Activated CD4-positive, alpha-beta memory T cell treated with anti-CD3 and anti-CD28 coated beads for 36 hours (primary cell): ENCODE measurements around the gene TMTC1. TPM values are rescaled to one million over a fixed set of nuclear protein-coding genes. Genes with fewer than 3 reads are reported as not detected.
"Not testable (repeated sequence)": the region's sequence is repeated elsewhere in the genome, so short reads cannot be mapped to it uniquely, and the experiment has no call there.

ENCODE experiments used
- CTCF ChIA-PET: fragments of 350-600 bp; sonication (Branson Sonifier 250); formaldehyde crosslinking; loops from one replicate; lab custom pipeline; 2021; ENCODE audit warnings: antibody characterized with exemption, inconsistent platforms; lab: Charles Lee
- POLR2A ChIA-PET: fragments of 350-600 bp; sonication (Branson Sonifier 250); formaldehyde crosslinking; loops from one replicate; lab custom pipeline; 2021; ENCODE audit warnings: antibody characterized with exemption; lab: Charles Lee
- DNase-seq: peaks from one replicate; pipeline ENCODE4 v3.0.0-alpha.2; 2020
- H3K27ac Mint-ChIP-seq: one replicate; pipeline ENCODE4 v1.8.0; 2021; ENCODE audit warnings: mixed read lengths
- H3K27me3 Mint-ChIP-seq: one replicate; pipeline ENCODE4 v1.8.0; 2021; ENCODE audit warnings: mixed read lengths
- H3K36me3 Mint-ChIP-seq: one replicate; pipeline ENCODE4 v1.8.0; 2021; ENCODE audit warnings: mixed read lengths
- H3K4me1 Mint-ChIP-seq: one replicate; pipeline ENCODE4 v1.8.0; 2021; ENCODE audit warnings: low read depth, mixed read lengths
- H3K4me3 Mint-ChIP-seq: one replicate; pipeline ENCODE4 v1.8.0; 2021; ENCODE audit warnings: mild to moderate bottlenecking, mixed read lengths
- H3K9me3 Mint-ChIP-seq: one replicate; pipeline ENCODE4 v1.8.0; 2021; ENCODE audit warnings: mixed read lengths
- intact Hi-C: fragments of 100-400 bp; cut with micrococcal nuclease; formaldehyde crosslinking; loops from one replicate; pipeline ENCODE4 v1.15.1; 2023
- total RNA-seq, 2 experiments: library from RNA; stranded (reverse); gene quantifications; one replicate each; pipeline ENCODE4 v1.2.3, GENCODE V29; 2021

TMTC1 gene
- total RNA-seq, 2 experiments from 2014 or later: 0.15 to 0.17 TPM

DNA sequence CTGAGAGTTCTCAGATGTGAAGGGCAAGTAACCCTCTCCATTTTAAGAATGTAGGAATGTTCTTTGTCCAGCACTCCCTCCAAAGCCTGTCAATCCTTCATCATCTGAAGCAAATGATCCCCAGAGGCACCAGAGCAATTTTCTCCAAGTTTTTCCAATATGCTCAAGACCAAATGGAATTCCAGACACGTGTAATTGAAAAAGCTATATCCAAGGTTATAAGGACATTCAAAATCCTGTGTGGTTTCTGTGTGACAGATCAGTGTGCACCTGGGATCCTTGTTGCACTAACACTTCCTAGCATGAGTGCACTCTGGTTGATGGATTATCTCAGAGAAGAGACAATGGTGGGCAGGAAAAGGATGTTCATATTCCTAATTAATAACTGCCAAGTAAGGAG lies 220.7 kb downstream of the TMTC1 start:
- Mint-ChIP-seq H3K4me1 (no peaks in the 10 kb centered on the region), H3K9me3 (no peaks in the 10 kb centered on the region), H3K27me3 (peaks cover 19% of the 10 kb centered on the region), H3K27ac (no peak overlapping the region), H3K36me3 (no peaks in the 10 kb centered on the region), H3K4me3 (no peak overlapping the region)
- intact Hi-C loops: no loop called here
- CTCF ChIA-PET: interaction anchor here (2.2 kb wide), 1 partner anchor 10 kb away, joined by 7 read pairs; no protein-coding TSS in a partner anchor
- POLR2A ChIA-PET: no interaction called here
- DNase-seq: no peak

DNA sequence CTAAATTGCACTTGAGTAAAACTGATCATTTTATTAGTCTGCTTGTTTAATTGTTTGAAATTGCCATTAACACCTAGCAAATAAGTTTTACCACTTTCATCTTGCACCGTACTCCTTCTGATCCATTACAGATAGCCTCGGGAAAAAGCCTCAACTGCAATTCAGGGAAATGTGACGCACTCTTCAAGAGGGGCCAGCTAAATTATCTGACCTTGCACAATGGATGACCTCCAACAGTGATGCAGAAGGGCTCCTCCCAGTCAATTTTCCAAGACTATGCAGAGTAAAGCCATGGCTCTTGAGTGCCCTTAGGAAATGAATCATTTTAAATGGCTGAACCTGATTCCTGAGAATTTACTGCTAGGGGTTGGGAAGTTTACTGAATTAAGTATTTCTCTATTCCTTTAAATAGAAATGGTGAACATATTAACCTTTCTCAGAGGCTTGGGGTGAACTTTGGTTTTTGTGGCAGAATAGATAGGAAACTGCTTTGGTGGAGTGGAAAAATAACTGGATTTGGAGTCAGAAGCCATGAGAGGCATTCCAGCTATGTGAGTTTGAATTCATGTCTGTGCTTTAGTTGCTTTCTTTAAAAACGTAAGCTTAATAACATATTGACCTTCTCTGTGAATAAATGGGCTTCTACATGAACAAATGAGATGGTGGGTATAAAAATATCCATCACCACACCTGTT lies 221.5 kb downstream of the TMTC1 start:
- ChIA-PET CTCF (interaction anchor here (2.2 kb wide), 1 partner anchor 9 kb away, joined by 7 read pairs; no protein-coding TSS in a partner anchor), POLR2A (no interaction called here)
- Mint-ChIP-seq H3K9me3 (no peaks in the 10 kb centered on the region), H3K4me1 (no peaks in the 10 kb centered on the region), H3K36me3 (no peaks in the 10 kb centered on the region), H3K27ac (no peak overlapping the region), H3K4me3 (no peak overlapping the region), H3K27me3 (peaks cover 20% of the 10 kb centered on the region)
- DNase-seq: no peak
- intact Hi-C loops: no loop called here

DNA sequence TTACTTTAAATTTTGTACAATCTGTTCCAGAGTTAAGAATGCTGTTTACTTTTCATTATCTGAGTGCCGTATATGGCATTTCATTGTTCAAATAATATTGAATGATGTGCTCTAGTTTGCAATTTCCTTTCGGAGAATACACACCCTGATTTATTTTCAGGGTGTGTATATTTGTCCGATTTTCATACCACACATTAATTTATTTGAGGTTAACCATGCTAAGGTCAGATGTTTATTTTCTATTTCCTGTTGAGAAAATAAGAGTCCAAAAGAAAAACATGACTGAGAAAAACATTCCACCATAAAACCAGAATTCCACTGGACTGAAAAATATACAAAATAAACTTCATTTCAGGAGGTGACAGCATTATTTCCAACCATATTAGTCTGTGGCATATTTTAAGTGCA lies 222.1 kb downstream of the TMTC1 start:
- POLR2A ChIA-PET: interaction anchor here (0.7 kb wide), 1 partner anchor 458 kb away, joined by 4 read pairs; no protein-coding TSS in a partner anchor
- no peak overlapping the region for H3K27ac Mint-ChIP-seq
- intact Hi-C loops: no loop called here

GRCh38 chr12:29559198-29559597 lies 224.5 kb downstream of the TMTC1 start:
- Mint-ChIP-seq H3K9me3 (no peaks in the 10 kb centered on the region), H3K27ac (no peak overlapping the region), H3K4me3 (no peak overlapping the region), H3K27me3 (peaks cover 15% of the 10 kb centered on the region), H3K4me1 (no peaks in the 10 kb centered on the region), H3K36me3 (no peaks in the 10 kb centered on the region)
- ChIA-PET CTCF (no interaction called here), POLR2A (no interaction called here)
- DNase-seq: no peak
- intact Hi-C loops: no loop called here

More for the DNA sequence above, 222.1 kb downstream of the TMTC1 start:
- no peak for DNase-seq
- Mint-ChIP-seq H3K27me3 (peaks cover 20% of the 10 kb centered on the region), H3K9me3 (no peaks in the 10 kb centered on the region), H3K4me1 (no peaks in the 10 kb centered on the region), H3K36me3 (no peaks in the 10 kb centered on the region), H3K4me3 (no peak overlapping the region)
- CTCF ChIA-PET: no interaction called here

DNA sequence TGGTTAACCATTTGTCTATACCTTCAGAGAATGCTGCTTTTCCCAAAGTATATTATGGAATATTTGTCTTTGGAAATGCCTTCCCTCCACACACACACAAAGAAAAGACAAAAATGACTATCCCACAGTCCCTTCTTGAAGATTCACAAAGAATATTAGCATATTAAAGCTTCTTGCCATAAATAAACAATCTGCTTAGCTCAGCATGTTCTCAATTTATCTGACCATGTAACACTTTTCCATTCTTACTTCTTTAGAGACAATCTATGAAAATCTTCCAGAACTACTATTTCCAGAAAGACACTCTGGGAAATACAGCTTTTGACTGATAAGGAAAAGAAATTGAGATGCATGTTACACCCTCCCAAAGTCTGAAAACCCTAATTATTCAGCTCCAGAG lies 227.4 kb downstream of the TMTC1 start:
- no peak overlapping the region for H3K4me3 Mint-ChIP-seq
- H3K9me3 Mint-ChIP-seq: no peaks in the 10 kb centered on the region
- H3K27ac Mint-ChIP-seq: no peak overlapping the region
- ChIA-PET POLR2A (no interaction called here), CTCF (no interaction called here)
- no peaks in the 10 kb centered on the region for H3K36me3 Mint-ChIP-seq
- no peaks in the 10 kb centered on the region for H3K4me1 Mint-ChIP-seq
- H3K27me3 Mint-ChIP-seq: peaks cover 7% of the 10 kb centered on the region
- intact Hi-C loops: no loop called here
- no peak for DNase-seq

DNA sequence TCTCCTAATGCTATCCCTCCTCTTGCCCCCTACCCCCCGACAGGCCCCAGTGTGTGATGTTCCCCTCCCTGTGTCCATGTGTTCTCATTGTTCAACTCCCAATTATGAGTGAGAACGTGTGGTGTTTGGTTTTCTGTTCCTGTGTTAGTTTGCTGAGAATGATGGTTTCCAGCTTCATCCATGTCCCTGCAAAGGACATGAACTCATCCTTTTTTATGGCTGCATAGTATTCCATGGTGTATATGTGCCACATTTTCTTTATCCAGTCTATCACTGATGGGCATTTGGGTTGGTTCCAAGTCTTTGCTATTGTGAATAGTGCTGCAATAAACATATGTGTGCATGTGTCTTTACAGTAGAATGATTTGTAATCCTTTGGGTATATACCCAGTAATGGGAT lies 228.3 kb downstream of the TMTC1 start:
- H3K9me3 Mint-ChIP-seq, DNase-seq, POLR2A ChIA-PET, H3K27ac Mint-ChIP-seq, H3K27me3 Mint-ChIP-seq, CTCF ChIA-PET, H3K4me3 Mint-ChIP-seq, H3K4me1 Mint-ChIP-seq, intact Hi-C loops, H3K36me3 Mint-ChIP-seq: not testable (repeated sequence)

DNA sequence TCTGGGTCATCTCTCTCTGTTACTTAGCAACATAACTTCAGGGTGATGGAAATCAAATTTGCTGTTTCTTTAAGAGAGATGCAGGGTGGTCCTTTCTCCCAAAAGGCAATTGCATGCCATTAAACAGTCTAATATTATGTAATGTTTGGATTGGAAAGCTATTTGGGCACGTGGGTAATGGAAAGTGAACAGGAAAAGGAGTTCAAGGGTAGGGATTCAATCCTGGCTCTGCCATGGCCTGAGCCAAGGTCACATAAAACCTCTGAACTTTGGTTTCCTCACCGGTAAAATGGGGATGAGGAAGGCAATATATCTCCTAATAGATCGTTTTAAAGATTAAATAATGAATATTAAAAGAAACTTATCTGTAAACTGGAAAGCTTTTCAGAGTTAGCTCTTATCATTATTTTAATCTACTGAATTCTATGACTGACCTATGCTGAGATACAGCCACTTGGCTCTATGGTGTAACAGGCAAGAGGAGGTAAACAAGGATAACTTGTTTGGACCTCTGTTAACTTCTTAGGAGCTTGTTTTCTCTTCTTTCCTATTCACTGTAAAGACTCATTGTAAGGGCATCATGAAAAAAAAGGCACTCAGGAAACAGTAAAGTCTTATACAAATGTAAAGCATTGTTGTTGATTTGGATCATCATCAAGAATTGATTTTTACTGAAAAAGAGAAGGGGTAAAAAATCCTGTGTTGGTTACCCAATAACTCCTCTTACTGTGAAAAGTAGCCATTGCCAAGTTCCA lies 230.6 kb downstream of the TMTC1 start:
- Mint-ChIP-seq H3K27me3 (peaks cover 7% of the 10 kb centered on the region), H3K27ac (no peak overlapping the region), H3K4me1 (no peaks in the 10 kb centered on the region), H3K4me3 (no peak overlapping the region), H3K9me3 (no peaks in the 10 kb centered on the region), H3K36me3 (no peaks in the 10 kb centered on the region)
- DNase-seq: no peak
- intact Hi-C loops: loop anchor here (1.0 kb wide), 1 partner anchor 1254 kb away; no protein-coding TSS in a partner anchor
- POLR2A ChIA-PET: no interaction called here
- CTCF ChIA-PET: interaction anchor here (0.7 to 3.0 kb wide), 5 partner anchors 10 to 1254 kb away, joined by 3 to 22 read pairs (median 4); no protein-coding TSS in a partner anchor

DNA sequence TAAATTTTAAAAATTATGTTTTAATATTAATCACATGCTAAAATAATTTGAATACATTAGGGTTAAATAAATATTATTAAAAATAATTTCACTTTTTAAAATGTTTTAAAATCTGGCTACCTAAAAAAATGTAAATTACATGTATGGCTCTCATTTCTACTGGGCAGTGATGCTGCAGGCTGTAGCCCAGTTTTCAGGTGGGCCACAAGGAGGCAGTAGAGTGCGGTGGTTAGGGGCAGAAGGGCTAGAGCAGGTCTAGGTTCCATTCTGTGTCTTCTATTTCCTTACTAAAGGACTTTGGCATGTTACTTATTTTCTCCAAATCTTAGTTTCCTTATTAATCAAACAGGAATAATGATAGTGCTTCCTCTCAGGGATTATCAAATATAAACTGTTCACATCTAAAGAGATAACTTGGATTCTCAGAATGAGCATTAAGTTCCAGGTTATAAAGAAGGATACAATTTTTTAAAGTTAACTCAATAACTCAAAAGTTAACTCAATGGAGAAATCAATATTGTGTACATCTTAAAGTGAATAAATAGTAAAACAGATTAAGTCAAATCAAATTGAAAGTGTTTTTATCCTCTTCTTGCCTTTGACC lies 231.3 kb downstream of the TMTC1 start:
- no peaks in the 10 kb centered on the region for H3K4me1 Mint-ChIP-seq
- H3K27ac Mint-ChIP-seq: no peak overlapping the region
- no peak overlapping the region for H3K4me3 Mint-ChIP-seq
- CTCF ChIA-PET: interaction anchor here (0.7 to 3.0 kb wide), 5 partner anchors 11 to 1255 kb away, joined by 3 to 22 read pairs (median 4); no protein-coding TSS in a partner anchor
- peaks cover 3% of the 10 kb centered on the region for H3K27me3 Mint-ChIP-seq
- peak; percentile 77 for DNase-seq
- H3K9me3 Mint-ChIP-seq: no peaks in the 10 kb centered on the region
- no peaks in the 10 kb centered on the region for H3K36me3 Mint-ChIP-seq
- intact Hi-C loops: loop anchor here (1.0 kb wide), 1 partner anchor 1255 kb away; no protein-coding TSS in a partner anchor
- POLR2A ChIA-PET: no interaction called here

GRCh38 chr12:29551812-29552211 lies 231.9 kb downstream of the TMTC1 start:
- Mint-ChIP-seq H3K27ac (no peak overlapping the region), H3K27me3 (peaks cover 3% of the 10 kb centered on the region), H3K4me3 (no peak overlapping the region), H3K9me3 (no peaks in the 10 kb centered on the region), H3K36me3 (no peaks in the 10 kb centered on the region), H3K4me1 (no peaks in the 10 kb centered on the region)
- ChIA-PET POLR2A (no interaction called here), CTCF (interaction anchor here (3.0 kb wide), 1 partner anchor 1256 kb away, joined by 22 read pairs; no protein-coding TSS in a partner anchor)
- intact Hi-C loops: loop anchor here (1.0 kb wide), 1 partner anchor 1255 kb away; no protein-coding TSS in a partner anchor
- no peak for DNase-seq

GRCh38 chr12:29547864-29548263 lies 235.9 kb downstream of the TMTC1 start:
- Mint-ChIP-seq H3K4me1 (no peaks in the 10 kb centered on the region), H3K4me3 (no peak overlapping the region), H3K27me3 (peaks cover 2% of the 10 kb centered on the region), H3K9me3 (no peaks in the 10 kb centered on the region), H3K36me3 (no peaks in the 10 kb centered on the region), H3K27ac (no peak overlapping the region)
- ChIA-PET POLR2A (no interaction called here), CTCF (no interaction called here)
- intact Hi-C loops: no loop called here
- DNase-seq: no peak

DNA sequence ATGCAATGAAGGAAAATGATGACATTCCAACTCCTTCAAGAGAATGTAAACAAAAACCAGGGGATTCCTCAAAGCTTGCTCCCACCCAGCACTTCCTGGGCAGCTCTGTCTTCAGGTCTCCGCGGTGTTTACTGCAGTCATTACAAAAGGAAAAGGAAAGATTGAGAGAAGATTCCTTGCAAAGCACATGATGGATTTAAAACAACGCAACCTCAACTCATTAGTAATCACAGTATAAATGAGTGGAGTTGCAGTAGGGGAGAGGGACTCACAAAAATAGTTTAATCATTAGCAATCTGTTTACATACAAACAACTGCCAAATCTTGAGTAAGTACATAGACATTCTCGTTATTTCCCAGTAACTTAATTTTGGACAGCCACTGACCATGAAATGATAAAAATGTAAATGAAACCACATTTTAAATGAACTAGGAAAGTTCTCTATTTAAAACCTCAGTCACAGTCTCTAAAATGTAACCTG lies 236.6 kb downstream of the TMTC1 start:
- Mint-ChIP-seq H3K36me3 (no peaks in the 10 kb centered on the region), H3K4me3 (no peak overlapping the region), H3K9me3 (no peaks in the 10 kb centered on the region), H3K27me3 (peaks cover 5% of the 10 kb centered on the region), H3K27ac (no peak overlapping the region), H3K4me1 (no peaks in the 10 kb centered on the region)
- intact Hi-C loops: no loop called here
- ChIA-PET POLR2A (no interaction called here), CTCF (no interaction called here)
- no peak for DNase-seq

GRCh38 chr12:29546000-29546399 lies 237.7 kb downstream of the TMTC1 start:
- H3K27ac Mint-ChIP-seq: no peak overlapping the region
- POLR2A ChIA-PET: no interaction called here
- intact Hi-C loops: no loop called here
- DNase-seq: no peak
- H3K36me3 Mint-ChIP-seq: no peaks in the 10 kb centered on the region
- H3K4me1 Mint-ChIP-seq: no peaks in the 10 kb centered on the region
- peaks cover 8% of the 10 kb centered on the region for H3K27me3 Mint-ChIP-seq
- no peak overlapping the region for H3K4me3 Mint-ChIP-seq
- CTCF ChIA-PET: no interaction called here
- no peaks in the 10 kb centered on the region for H3K9me3 Mint-ChIP-seq
